PFSK-1 (cell line): ENCODE results near the gene OVCA2.

ENCODE experiments used
- FOXP2 ChIP-seq: optimal IDR thresholded peaks from 2 replicates; pipeline ENCODE3; 2011; ENCODE audit warnings: borderline replicate concordance, control low read depth, inconsistent platforms; ENCODE audit not compliant: insufficient read depth; ENCODE audit errors: extremely low read length, extremely low read depth
- POLR2AphosphoS5 ChIP-seq: IDR thresholded peaks from 2 replicates; pipeline ENCODE4 v1.6.1; 2012; ENCODE audit warnings: low read depth, mild to moderate bottlenecking, control low read depth, low read length, moderate library complexity
- REST ChIP-seq, 2 experiments: IDR thresholded peaks; 2 replicates each; pipeline versions ENCODE4 v1.6.1 to v1.8.0; 2011 to 2012; ENCODE audit warnings: low read depth in 2 of 2, low read length in 2 of 2, control low read depth in 1 of 2, inconsistent platforms in 1 of 2, mild to moderate bottlenecking in 1 of 2, moderate library complexity in 1 of 2; ENCODE audit not compliant: insufficient read depth in 1 of 2
- SIN3A ChIP-seq: IDR thresholded peaks from 2 replicates; pipeline ENCODE4 v1.6.1; 2012; ENCODE audit warnings: mild to moderate bottlenecking, low read length, moderate library complexity, borderline replicate concordance; ENCODE audit not compliant: insufficient read depth
- TAF1 ChIP-seq: IDR thresholded peaks from 2 replicates; pipeline ENCODE4 v1.6.1; 2012; ENCODE audit warnings: low read length, control low read depth, borderline replicate concordance; ENCODE audit not compliant: insufficient read depth

Gene OVCA2

GRCh38 chr17:2054512-2055291, 12.9 kb downstream of the OVCA2 start, which contains the start of gene HIC1:
Gene HIC1, plus strand, starts transcription at chr17:2055103. Its CDS starts 1,588 bp downstream, at chr17:2056691.
- TF ChIP-seq POLR2AphosphoS5 (peak; percentile 76), REST (IDR thresholded peaks at IDR 0.05; ENCODE audit: insufficient read depth in 1 of 2, low read depth in 2 of 2, low read length in 2 of 2) (peak; percentile 32 to 46; a peak in 3 of 4 replicates), SIN3A (no peak)

- TF ChIP-seq REST (IDR thresholded peaks at IDR 0.05; ENCODE audit: insufficient read depth in 1 of 2, low read depth in 2 of 2, low read length in 2 of 2) (no peak), POLR2AphosphoS5 (no peak; the same call in 1 of the 2 replicates), SIN3A (no peak), FOXP2 (no peak), TAF1 (no peak)
Measured at GRCh38 chr17:2055292-2056205, 13.7 kb downstream of the OVCA2 start.

GRCh38 chr17:2056206-2057174, 14.7 kb downstream of the OVCA2 start:
- TF ChIP-seq FOXP2 = no peak

- TF ChIP-seq REST (IDR thresholded peaks at IDR 0.05; ENCODE audit: insufficient read depth in 1 of 2, low read depth in 2 of 2, low read length in 2 of 2) = no peak
- TF ChIP-seq POLR2AphosphoS5 = no peak
- no peak for TF ChIP-seq FOXP2
- no peak for TF ChIP-seq SIN3A
- no peak for TF ChIP-seq TAF1
Measured at GRCh38 chr17:2057175-2057759, 15.4 kb downstream of the OVCA2 start.
